Endothelial cell (in vitro differentiated cells): Measurements from ENCODE around the gene TSPAN31. TPM values are rescaled to one million over a fixed set of nuclear protein-coding genes. Genes with fewer than 3 reads are reported as not detected.

ENCODE experiments used
- DNase-seq: peaks from one replicate; pipeline ENCODE4 v3.0.0; 2021; ENCODE audit warnings: low spot score
- H3K27ac Mint-ChIP-seq: one replicate; pipeline ENCODE4 v1.8.0; 2021; ENCODE audit warnings: mixed read lengths, inconsistent platforms; ENCODE audit not compliant: unreplicated experiment
- H3K27me3 Mint-ChIP-seq: one replicate; pipeline ENCODE4 v1.8.0; 2021; ENCODE audit warnings: mild to moderate bottlenecking, moderate library complexity, mixed read lengths, inconsistent platforms; ENCODE audit not compliant: unreplicated experiment
- H3K36me3 Mint-ChIP-seq: one replicate; pipeline ENCODE4 v1.8.0; 2021; ENCODE audit warnings: mild to moderate bottlenecking, low read depth, mixed read lengths, inconsistent platforms; ENCODE audit not compliant: unreplicated experiment
- H3K4me1 Mint-ChIP-seq: one replicate; pipeline ENCODE4 v1.8.0; 2021; ENCODE audit warnings: mild to moderate bottlenecking, mixed read lengths, inconsistent platforms; ENCODE audit not compliant: unreplicated experiment
- H3K4me3 Mint-ChIP-seq: one replicate; pipeline ENCODE4 v1.8.0; 2021; ENCODE audit warnings: mild to moderate bottlenecking, mixed read lengths, inconsistent platforms; ENCODE audit not compliant: unreplicated experiment
- H3K9me3 Mint-ChIP-seq: one replicate; pipeline ENCODE4 v1.8.0; 2021; ENCODE audit warnings: mixed read lengths, inconsistent platforms; ENCODE audit not compliant: unreplicated experiment
- CTCF ChIP-seq: fragments of 200-600 bp; sonication (generic); IDR thresholded peaks from one replicate; pipeline ENCODE4 v1.5.0; 2021; ENCODE audit warnings: antibody characterized with exemption; ENCODE audit not compliant: unreplicated experiment
- total RNA-seq: library from RNA; stranded (reverse); fragmentation: NEBNext Ultra II Directional; extraction: Animal tissue kit (Norgen Biotek cat#: 25700); gene quantifications from one replicate; pipeline ENCODE4 v1.2.1, GENCODE V29; 2021; ENCODE audit not compliant: unreplicated experiment

TSPAN31 gene
- total RNA-seq, 1 donor from 2014 or later = 21.8 TPM

- Mint-ChIP-seq H3K27ac (no peak overlapping the region), H3K36me3 (peaks cover 46% of the 10 kb centered on the region), H3K27me3 (peaks cover 20% of the 10 kb centered on the region), H3K9me3 (no peaks in the 10 kb centered on the region), H3K4me1 (peaks cover 58% of the 10 kb centered on the region), H3K4me3 (peak overlapping the region; percentile 73)
- TF ChIP-seq CTCF = no peak
- no peak for DNase-seq
Measured at GRCh38 chr12:57749061-57749460, 4.2 kb downstream of the TSPAN31 start.

- peaks cover 24% of the 10 kb centered on the region for H3K27me3 Mint-ChIP-seq
- peaks cover 53% of the 10 kb centered on the region for H3K36me3 Mint-ChIP-seq
- TF ChIP-seq CTCF = no peak
- no peaks in the 10 kb centered on the region for H3K9me3 Mint-ChIP-seq
- H3K27ac Mint-ChIP-seq = peak overlapping the region; percentile 99
- DNase-seq = no peak
- H3K4me3 Mint-ChIP-seq = peak overlapping the region; percentile 100
- peaks cover 50% of the 10 kb centered on the region for H3K4me1 Mint-ChIP-seq
Measured at GRCh38 chr12:57750561-57751431, 6.0 kb downstream of the TSPAN31 start.

GRCh38 chr12:57751432-57751787, 6.6 kb downstream of the TSPAN31 start:
- Mint-ChIP-seq H3K4me3 (peak overlapping the region; percentile 100), H3K27ac (peak overlapping the region; percentile 99), H3K9me3 (no peaks in the 10 kb centered on the region), H3K36me3 (peaks cover 52% of the 10 kb centered on the region), H3K27me3 (peaks cover 28% of the 10 kb centered on the region), H3K4me1 (peaks cover 49% of the 10 kb centered on the region)
- TF ChIP-seq CTCF = no peak
- DNase-seq = no peak

- peaks cover 51% of the 10 kb centered on the region for H3K36me3 Mint-ChIP-seq
- TF ChIP-seq CTCF = no peak
Measured at GRCh38 chr12:57751788-57752667, 7.2 kb downstream of the TSPAN31 start, which contains the start of gene CDK4. TSS of gene CDK4 (minus strand) at chr12:57752310. CDS start at chr12:57751717, 593 bp downstream.

GRCh38 chr12:57752668-57753000, 7.8 kb downstream of the TSPAN31 start:
- H3K27me3 Mint-ChIP-seq = peaks cover 32% of the 10 kb centered on the region
- H3K9me3 Mint-ChIP-seq = no peaks in the 10 kb centered on the region
- H3K27ac Mint-ChIP-seq = peak overlapping the region; percentile 85
- peak overlapping the region; percentile 100 for H3K4me3 Mint-ChIP-seq
- DNase-seq = no peak
- peaks cover 42% of the 10 kb centered on the region for H3K4me1 Mint-ChIP-seq
- TF ChIP-seq CTCF = no peak
- peaks cover 47% of the 10 kb centered on the region for H3K36me3 Mint-ChIP-seq

More at GRCh38 chr12:57751788-57752667, 7.2 kb downstream of the TSPAN31 start, which contains the start of gene CDK4:
- peak; percentile 98 for DNase-seq
- H3K27ac Mint-ChIP-seq = peak within 1 kb of the TSS; percentile 99
- H3K27me3 Mint-ChIP-seq = peaks cover 32% of the 10 kb centered on the region
- peak within 1 kb of the TSS; percentile 100 for H3K4me3 Mint-ChIP-seq
- peaks cover 46% of the 10 kb centered on the region for H3K4me1 Mint-ChIP-seq
- no peaks in the 10 kb centered on the region for H3K9me3 Mint-ChIP-seq
